PFSK-1 (cell line): ENCODE results near the gene NAV2.

Source experiments
- FOXP2 ChIP-seq: optimal IDR thresholded peaks from 2 replicates; pipeline ENCODE3; 2011; ENCODE audit warnings: borderline replicate concordance, control low read depth, inconsistent platforms; ENCODE audit not compliant: insufficient read depth; ENCODE audit errors: extremely low read length, extremely low read depth
- POLR2AphosphoS5 ChIP-seq: IDR thresholded peaks from 2 replicates; pipeline ENCODE4 v1.6.1; 2012; ENCODE audit warnings: low read depth, mild to moderate bottlenecking, control low read depth, low read length, moderate library complexity
- REST ChIP-seq, 2 experiments: IDR thresholded peaks; 2 replicates each; pipeline versions ENCODE4 v1.6.1 to v1.8.0; 2011 to 2012; ENCODE audit warnings: low read depth in 2 of 2, low read length in 2 of 2, control low read depth in 1 of 2, inconsistent platforms in 1 of 2, mild to moderate bottlenecking in 1 of 2, moderate library complexity in 1 of 2; ENCODE audit not compliant: insufficient read depth in 1 of 2
- SIN3A ChIP-seq: IDR thresholded peaks from 2 replicates; pipeline ENCODE4 v1.6.1; 2012; ENCODE audit warnings: mild to moderate bottlenecking, low read length, moderate library complexity, borderline replicate concordance; ENCODE audit not compliant: insufficient read depth
- TAF1 ChIP-seq: IDR thresholded peaks from 2 replicates; pipeline ENCODE4 v1.6.1; 2012; ENCODE audit warnings: low read length, control low read depth, borderline replicate concordance; ENCODE audit not compliant: insufficient read depth

DNA sequence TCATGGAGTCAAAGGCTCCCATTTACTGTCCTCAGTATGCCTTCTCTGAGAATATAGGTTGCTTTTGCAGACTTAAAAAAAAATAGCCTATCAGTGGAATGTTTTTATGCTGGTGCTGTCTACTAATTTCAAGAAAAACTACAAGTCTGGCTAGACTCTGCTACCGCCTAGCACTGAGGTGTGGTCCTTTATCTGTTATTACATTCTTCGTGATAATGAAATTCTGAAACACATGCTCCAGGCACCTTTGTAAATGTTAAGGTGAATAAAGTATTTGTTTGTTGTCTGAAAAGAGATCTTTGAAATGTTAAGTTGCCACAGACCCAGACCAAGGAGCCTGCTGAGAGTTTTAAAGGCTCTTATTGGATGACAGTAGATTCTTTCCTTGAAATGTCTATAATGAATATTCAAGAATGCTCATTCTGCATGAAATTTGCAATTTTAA lies 352.3 kb downstream of the NAV2 start:
- TF ChIP-seq REST (IDR thresholded peaks at IDR 0.05; ENCODE audit: insufficient read depth in 1 of 2, low read depth in 2 of 2, low read length in 2 of 2) = no peak
- TF ChIP-seq TAF1 = no peak
- TF ChIP-seq SIN3A = no peak
- TF ChIP-seq POLR2AphosphoS5 = no peak
- no peak for TF ChIP-seq FOXP2
